HCT116 (cell line): ENCODE data around the gene NCKAP5. TPM values are rescaled to one million over a fixed set of nuclear protein-coding genes. Genes with fewer than 3 reads are reported as not detected.

Experiments
- ATAC-seq: fragments of 200-7000 bp; cut with Tn5 transposase; 2 replicates; pipeline ENCODE4 v1.9.1; 2020; ENCODE audit warnings: mild to moderate bottlenecking, moderate library complexity
- BruUV-seq: library from RNA; stranded (reverse); fragments of 400-500 nt; replicated peaks from 2 replicates; lab custom pipeline; 2021; lab: Mats Ljungman, UMichigan
- CTCF ChIA-PET: fragments of 300-600 bp; sonication (Branson Sonifier 250); formaldehyde crosslinking; loops from one replicate; lab custom pipeline; 2021; ENCODE audit warnings: antibody characterized with exemption; lab: Charles Lee
- POLR2A ChIA-PET: fragments of 300-600, 350-600 bp; sonication (Branson Sonifier 250); formaldehyde crosslinking; loops from one replicate; lab custom pipeline; 2021; ENCODE audit warnings: antibody characterized with exemption; lab: Charles Lee
- RAD21 ChIA-PET, 2 experiments: fragments of 300-600 bp; sonication (Branson Sonifier 250); formaldehyde crosslinking; loops; one replicate each; lab custom pipeline; 2023; ENCODE audit warnings: low total read pairs in 2 of 2; ENCODE audit not compliant: uncharacterized antibody in 2 of 2, unreplicated experiment in 2 of 2, low non-redundant PET in 1 of 2; lab: Charles Lee
- DNase-seq: peaks from one replicate; pipeline ENCODE4 v3.0.0-alpha.2; 2010; ENCODE audit warnings: low read depth, low spot score
- H2AFZ ChIP-seq: fragments of 200-600 bp; shearing (Covaris generic), sonication (generic); 2 replicates; pipeline ENCODE4 v1.6.1; 2017; ENCODE audit warnings: low read depth, mixed run types, mixed read lengths, antibody characterized with exemption, low read length; ENCODE audit not compliant: poor library complexity, severe bottlenecking
- H3K27ac ChIP-seq: 2 replicates; pipeline ENCODE4 v1.5.1; 2012; ENCODE audit warnings: low read depth, low read length
- H3K27me3 ChIP-seq: fragments of 200-600 bp; sonication (generic); 2 replicates; pipeline ENCODE4 v1.6.1; 2016; ENCODE audit warnings: mixed run types, low read length, mixed read lengths; ENCODE audit not compliant: insufficient read depth
- H3K36me3 ChIP-seq, 2 experiments: fragments of 200-500 bp in 1 of 2; fragments of 200-600 bp in 1 of 2; sonication (Bioruptor generic) in 1 of 2; sonication (generic) in 1 of 2; 2 replicates each; pipeline versions ENCODE4 v1.5.1 to v1.6.1; 2014 to 2016; ENCODE audit warnings: low read length in 2 of 2, inconsistent platforms in 1 of 2, mixed read lengths in 1 of 2, mixed run types in 1 of 2; ENCODE audit not compliant: insufficient read depth in 2 of 2, control insufficient read depth in 1 of 2
- H3K4me1 ChIP-seq, 2 experiments: fragments of 200-600 bp in 1 of 2; sonication (generic) in 1 of 2; 2 replicates each; pipeline versions ENCODE4 v1.5.1 to v1.6.1; 2012 to 2017; ENCODE audit warnings: low read length in 2 of 2, inconsistent platforms in 1 of 2, mild to moderate bottlenecking in 1 of 2, mixed read lengths in 1 of 2, mixed run types in 1 of 2, moderate library complexity in 1 of 2; ENCODE audit not compliant: insufficient read depth in 2 of 2, control insufficient read depth in 1 of 2
- H3K4me2 ChIP-seq: fragments of 200-600 bp; sonication (generic); 2 replicates; pipeline ENCODE4 v1.6.1; 2017; ENCODE audit warnings: mixed run types, low read length, mixed read lengths
- H3K4me3 ChIP-seq, 2 experiments: fragments of 200-600 bp in 1 of 2; sonication (generic) in 1 of 2; replicated peaks in 1 of 2; 2 replicates each; pipeline ENCODE4 v1.5.1; 2011 to 2016; ENCODE audit warnings: low read length in 2 of 2, control low read depth in 1 of 2, low read depth in 1 of 2, mild to moderate bottlenecking in 1 of 2, mixed read lengths in 1 of 2, mixed run types in 1 of 2
- H3K79me2 ChIP-seq: fragments of 200-600 bp; sonication (generic); 2 replicates; pipeline ENCODE4 v1.6.1; 2017; ENCODE audit warnings: mild to moderate bottlenecking, mixed run types, low read length, moderate library complexity, mixed read lengths; ENCODE audit not compliant: insufficient read depth
- H3K9ac ChIP-seq: fragments of 200-600 bp; sonication (generic); 2 replicates; pipeline ENCODE4 v1.6.1; 2016; ENCODE audit warnings: low read length, mixed read lengths
- H3K9me2 ChIP-seq: fragments of 200-600 bp; sonication (generic), shearing (Covaris generic); 2 replicates; pipeline ENCODE4 v1.6.1; 2017; ENCODE audit warnings: mixed run types, mild to moderate bottlenecking, moderate library complexity; ENCODE audit not compliant: insufficient read depth
- H3K9me3 ChIP-seq, 2 experiments: fragments of 200-500 bp in 1 of 2; fragments of 200-600 bp in 1 of 2; sonication (Bioruptor generic) in 1 of 2; sonication (generic) in 1 of 2; 2 replicates each; pipeline ENCODE4 v1.6.1; 2014 to 2017; ENCODE audit warnings: low read length in 2 of 2, mixed read lengths in 2 of 2, inconsistent platforms in 1 of 2, low read depth in 1 of 2, mild to moderate bottlenecking in 1 of 2, mixed run types in 1 of 2, moderate library complexity in 1 of 2; ENCODE audit not compliant: control insufficient read depth in 1 of 2, insufficient read depth in 1 of 2
- H4K20me1 ChIP-seq: fragments of 200-600 bp; sonication (generic), shearing (Covaris generic); 2 replicates; pipeline ENCODE4 v1.6.1; 2017; ENCODE audit warnings: mixed run types, mild to moderate bottlenecking, moderate library complexity; ENCODE audit not compliant: insufficient read depth
- CBX3 ChIP-seq: IDR thresholded peaks from 2 replicates; pipeline ENCODE4 v1.6.1; 2012; ENCODE audit warnings: low read depth
- CEBPB ChIP-seq: IDR thresholded peaks from 2 replicates; pipeline ENCODE4 v1.6.1; 2012; ENCODE audit warnings: low read depth
- EZH2 ChIP-seq: fragments of 200-600 bp; sonication (generic); IDR thresholded peaks from 2 replicates; pipeline ENCODE4 v1.6.1; 2017; ENCODE audit warnings: antibody characterized with exemption, mixed run types
- EZH2phosphoT487 ChIP-seq: fragments of 200-600 bp; IDR thresholded peaks from 2 replicates; pipeline ENCODE4 v1.6.1; 2018; ENCODE audit warnings: antibody characterized with exemption, borderline replicate concordance
- FOSL1 ChIP-seq: IDR thresholded peaks from 2 replicates; pipeline ENCODE4 v1.6.1; 2012; ENCODE audit warnings: low read depth
- JUND ChIP-seq: IDR thresholded peaks from 2 replicates; pipeline ENCODE4 v1.6.1; 2012
- POLR2A ChIP-seq: IDR thresholded peaks from 2 replicates; pipeline ENCODE4 v1.7.0; 2011; ENCODE audit warnings: borderline replicate concordance; ENCODE audit not compliant: insufficient read depth, insufficient read length; ENCODE audit errors: extremely low read depth
- POLR2AphosphoS5 ChIP-seq: IDR thresholded peaks from 2 replicates; pipeline ENCODE4 v1.6.1; 2011; ENCODE audit warnings: mild to moderate bottlenecking, low read depth, low read length, moderate library complexity
- RAD21 ChIP-seq: IDR thresholded peaks from 2 replicates; pipeline ENCODE4 v1.6.1; 2012; ENCODE audit warnings: low read depth, mild to moderate bottlenecking
- SIN3A ChIP-seq: IDR thresholded peaks from 2 replicates; pipeline ENCODE4 v1.6.1; 2012; ENCODE audit warnings: low read depth
- SP1 ChIP-seq: IDR thresholded peaks from 2 replicates; pipeline ENCODE4 v1.6.1; 2012; ENCODE audit warnings: low read depth
- SRF ChIP-seq: IDR thresholded peaks from 2 replicates; pipeline ENCODE4 v1.6.1; 2012; ENCODE audit warnings: low read depth
- TCF7L2 ChIP-seq: IDR thresholded peaks from 2 replicates; pipeline ENCODE4 v1.7.0; 2011; ENCODE audit warnings: borderline replicate concordance, inconsistent platforms; ENCODE audit not compliant: insufficient read depth, insufficient read length; ENCODE audit errors: extremely low read depth
- YY1 ChIP-seq: IDR thresholded peaks from 2 replicates; pipeline ENCODE4 v1.6.1; 2011; ENCODE audit warnings: low read length, low read depth, moderate library complexity, mild to moderate bottlenecking; ENCODE audit not compliant: insufficient replicate concordance; ENCODE audit errors: extremely low read depth
- ZFX ChIP-seq: fragments of 450-650 bp; IDR thresholded peaks from 2 replicates; pipeline ENCODE4 v1.6.1; 2017
- ZNF274 ChIP-seq: fragments of 200-500 bp; sonication (Bioruptor generic); IDR thresholded peaks from 2 replicates; pipeline ENCODE4 v1.6.1; 2014; ENCODE audit warnings: mild to moderate bottlenecking, low read depth, low read length, inconsistent platforms
- intact Hi-C: fragments of 100-400 bp; cut with micrococcal nuclease; formaldehyde crosslinking; loops from 2 replicates; pipeline ENCODE4 v1.10.0; 2022
- total RNA-seq: library from RNA; stranded (reverse); gene quantifications from one replicate; pipeline ENCODE4 v1.2.1, GENCODE V29; 2021; ENCODE audit not compliant: unreplicated experiment
- TF ChIP-seq, protein P1 (sequence below): IDR thresholded peaks from 2 replicates; pipeline ENCODE4 v1.6.1; 2012
- TF ChIP-seq, protein P2 (sequence below): IDR thresholded peaks from 2 replicates; pipeline ENCODE4 v1.6.1; 2011; ENCODE audit warnings: mild to moderate bottlenecking, low read length, moderate library complexity; ENCODE audit not compliant: insufficient replicate concordance; ENCODE audit errors: extremely low read depth
- TF ChIP-seq, protein P3 (sequence below), 3 experiments: fragments of 200-600 bp in 1 of 3; sonication (generic) in 1 of 3; IDR thresholded peaks in 2 of 3; conservative IDR thresholded peaks in 1 of 3; 2 replicates each; pipeline ENCODE4 v1.5.1; 2012 to 2017; ENCODE audit warnings: low read depth in 2 of 3, low read length in 2 of 3, antibody characterized with exemption in 1 of 3, borderline replicate concordance in 1 of 3, control low read depth in 1 of 3, mild to moderate bottlenecking in 1 of 3, mixed read lengths in 1 of 3, mixed run types in 1 of 3, moderate library complexity in 1 of 3; ENCODE audit not compliant: insufficient read depth in 1 of 3
- TF ChIP-seq, protein P4 (sequence below): IDR thresholded peaks from 2 replicates; pipeline ENCODE4 v1.6.1; 2012

The NCKAP5 gene
- total RNA-seq, 1 experiment from 2014 or later = 0.30 TPM

DNA sequence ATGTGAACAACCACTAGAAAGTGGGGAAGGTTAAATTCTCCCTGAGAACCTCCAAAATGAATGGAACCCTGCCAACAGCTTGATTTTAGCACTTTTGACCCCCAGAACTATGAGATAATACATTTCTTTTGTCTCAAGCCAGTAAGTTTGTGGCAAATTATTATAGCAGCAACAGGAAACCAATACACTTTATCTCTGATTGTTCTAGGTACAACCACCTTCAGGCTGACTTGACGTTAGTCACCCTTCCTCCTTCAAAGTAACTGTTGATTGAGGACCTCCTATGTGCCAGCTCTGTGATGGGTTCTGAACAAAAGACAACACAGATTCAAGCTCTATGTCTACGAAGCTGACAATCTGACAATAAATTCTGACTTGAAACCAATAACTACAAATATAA is 318.9 kb downstream of the NCKAP5 start:
- no peak overlapping the region for H3K27ac ChIP-seq
- no peak for TF ChIP-seq EZH2
- no peak for TF ChIP-seq SRF
- no peak for TF ChIP-seq EZH2phosphoT487
- TF ChIP-seq, protein P1, sequence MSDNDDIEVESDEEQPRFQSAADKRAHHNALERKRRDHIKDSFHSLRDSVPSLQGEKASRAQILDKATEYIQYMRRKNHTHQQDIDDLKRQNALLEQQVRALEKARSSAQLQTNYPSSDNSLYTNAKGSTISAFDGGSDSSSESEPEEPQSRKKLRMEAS = no peak
- TF ChIP-seq, protein P2, sequence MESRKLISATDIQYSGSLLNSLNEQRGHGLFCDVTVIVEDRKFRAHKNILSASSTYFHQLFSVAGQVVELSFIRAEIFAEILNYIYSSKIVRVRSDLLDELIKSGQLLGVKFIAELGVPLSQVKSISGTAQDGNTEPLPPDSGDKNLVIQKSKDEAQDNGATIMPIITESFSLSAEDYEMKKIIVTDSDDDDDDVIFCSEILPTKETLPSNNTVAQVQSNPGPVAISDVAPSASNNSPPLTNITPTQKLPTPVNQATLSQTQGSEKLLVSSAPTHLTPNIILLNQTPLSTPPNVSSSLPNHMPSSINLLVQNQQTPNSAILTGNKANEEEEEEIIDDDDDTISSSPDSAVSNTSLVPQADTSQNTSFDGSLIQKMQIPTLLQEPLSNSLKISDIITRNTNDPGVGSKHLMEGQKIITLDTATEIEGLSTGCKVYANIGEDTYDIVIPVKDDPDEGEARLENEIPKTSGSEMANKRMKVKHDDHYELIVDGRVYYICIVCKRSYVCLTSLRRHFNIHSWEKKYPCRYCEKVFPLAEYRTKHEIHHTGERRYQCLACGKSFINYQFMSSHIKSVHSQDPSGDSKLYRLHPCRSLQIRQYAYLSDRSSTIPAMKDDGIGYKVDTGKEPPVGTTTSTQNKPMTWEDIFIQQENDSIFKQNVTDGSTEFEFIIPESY = no peak
- no peak for TF ChIP-seq TCF7L2
- TF ChIP-seq, protein P3, sequence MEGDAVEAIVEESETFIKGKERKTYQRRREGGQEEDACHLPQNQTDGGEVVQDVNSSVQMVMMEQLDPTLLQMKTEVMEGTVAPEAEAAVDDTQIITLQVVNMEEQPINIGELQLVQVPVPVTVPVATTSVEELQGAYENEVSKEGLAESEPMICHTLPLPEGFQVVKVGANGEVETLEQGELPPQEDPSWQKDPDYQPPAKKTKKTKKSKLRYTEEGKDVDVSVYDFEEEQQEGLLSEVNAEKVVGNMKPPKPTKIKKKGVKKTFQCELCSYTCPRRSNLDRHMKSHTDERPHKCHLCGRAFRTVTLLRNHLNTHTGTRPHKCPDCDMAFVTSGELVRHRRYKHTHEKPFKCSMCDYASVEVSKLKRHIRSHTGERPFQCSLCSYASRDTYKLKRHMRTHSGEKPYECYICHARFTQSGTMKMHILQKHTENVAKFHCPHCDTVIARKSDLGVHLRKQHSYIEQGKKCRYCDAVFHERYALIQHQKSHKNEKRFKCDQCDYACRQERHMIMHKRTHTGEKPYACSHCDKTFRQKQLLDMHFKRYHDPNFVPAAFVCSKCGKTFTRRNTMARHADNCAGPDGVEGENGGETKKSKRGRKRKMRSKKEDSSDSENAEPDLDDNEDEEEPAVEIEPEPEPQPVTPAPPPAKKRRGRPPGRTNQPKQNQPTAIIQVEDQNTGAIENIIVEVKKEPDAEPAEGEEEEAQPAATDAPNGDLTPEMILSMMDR (IDR thresholded peaks at IDR 0.05 in 2 of 3, conservative IDR thresholded peaks at IDR 0.05 in 1 of 3; ENCODE audit: borderline replicate concordance in 1 of 3, insufficient read depth in 1 of 3, low read depth in 2 of 3, low read length in 2 of 3) = no peak
- TF ChIP-seq RAD21 = no peak
- TF ChIP-seq, protein P4, sequence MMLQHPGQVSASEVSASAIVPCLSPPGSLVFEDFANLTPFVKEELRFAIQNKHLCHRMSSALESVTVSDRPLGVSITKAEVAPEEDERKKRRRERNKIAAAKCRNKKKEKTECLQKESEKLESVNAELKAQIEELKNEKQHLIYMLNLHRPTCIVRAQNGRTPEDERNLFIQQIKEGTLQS = no peak
- no peak for TF ChIP-seq CBX3
- TF ChIP-seq JUND = no peak
- TF ChIP-seq POLR2AphosphoS5 = no peak
- TF ChIP-seq YY1 = no peak
- no peak for TF ChIP-seq ZNF274
- TF ChIP-seq ZFX = no peak
- no peak for TF ChIP-seq SP1
- no peak for TF ChIP-seq POLR2A
- TF ChIP-seq SIN3A = no peak
- TF ChIP-seq FOSL1 = no peak
- no peak for TF ChIP-seq CEBPB
- TF ChIP-seq, all 23 proteins: peak for 0
- Histone ChIP-seq H3K4me3 (no peak overlapping the region), H3K4me1 (no peaks in the 10 kb centered on the region), H3K36me3 (no peaks in the 10 kb centered on the region), H3K79me2 (no peaks in the 10 kb centered on the region), H2AFZ (no peak overlapping the region), H3K27me3 (no peaks in the 10 kb centered on the region), H3K9me2 (no peaks in the 10 kb centered on the region), H4K20me1 (no peaks in the 10 kb centered on the region), H3K9me3 (no peaks in the 10 kb centered on the region), H3K9ac (no peak overlapping the region), H3K4me2 (no peak overlapping the region)
- ChIA-PET POLR2A (no interaction called here), CTCF (no interaction called here), RAD21 (no interaction called here)
- ATAC-seq (no peak), DNase-seq (no peak)
- BruUV-seq = no TSS peak
- intact Hi-C loops = no loop called here
